NCI-H2107 treated with DMSO at 0.1 percent for 48 hours (cell line): ENCODE measurements around the gene SLC6A18.
"Not testable (repeated sequence)": the region's sequence is repeated elsewhere in the genome, so short reads cannot be mapped to it uniquely, and the experiment has no call there.

Experiments used
- DNase-seq: peaks from one replicate; lab custom pipeline; 2025; ENCODE audit not compliant: unreplicated experiment; lab: John Stamatoyannopoulos, UW

SLC6A18 gene

GRCh38 chr5:1215320-1216096 is 9.7 kb upstream of the SLC6A18 start:
- no peak for DNase-seq

GRCh38 chr5:1216211-1216917 is 8.8 kb upstream of the SLC6A18 start:
- DNase-seq = no peak

DNA sequence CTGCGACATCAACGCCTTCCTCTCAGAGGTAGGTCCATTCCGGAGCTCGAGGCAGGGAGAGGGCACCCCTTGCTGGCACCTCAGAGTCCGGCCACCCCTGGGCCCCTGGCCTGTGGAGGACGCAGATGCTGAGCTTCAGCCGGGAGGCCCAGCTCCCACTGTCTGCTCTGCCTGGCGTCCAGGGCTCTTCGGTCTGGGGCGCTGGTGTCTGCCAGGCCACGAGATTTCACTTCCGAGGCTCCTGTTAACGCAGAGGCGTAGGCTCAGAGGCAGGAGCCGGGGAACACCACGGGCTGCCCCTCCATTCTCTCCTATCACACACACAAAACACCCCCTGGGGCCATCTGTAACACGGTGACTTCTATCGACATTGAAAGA is 8.3 kb upstream of the SLC6A18 start:
- DNase-seq = no peak

- no peak for DNase-seq
These were observed 7.5 kb upstream of the SLC6A18 start for GRCh38 chr5:1217596-1218206.

GRCh38 chr5:1218351-1219080 is 6.7 kb upstream of the SLC6A18 start:
- no peak for DNase-seq

GRCh38 chr5:1219098-1219767 is 5.9 kb upstream of the SLC6A18 start:
- DNase-seq = no peak

- DNase-seq = no peak
These were observed 5.4 kb upstream of the SLC6A18 start for GRCh38 chr5:1219768-1220100.

DNA sequence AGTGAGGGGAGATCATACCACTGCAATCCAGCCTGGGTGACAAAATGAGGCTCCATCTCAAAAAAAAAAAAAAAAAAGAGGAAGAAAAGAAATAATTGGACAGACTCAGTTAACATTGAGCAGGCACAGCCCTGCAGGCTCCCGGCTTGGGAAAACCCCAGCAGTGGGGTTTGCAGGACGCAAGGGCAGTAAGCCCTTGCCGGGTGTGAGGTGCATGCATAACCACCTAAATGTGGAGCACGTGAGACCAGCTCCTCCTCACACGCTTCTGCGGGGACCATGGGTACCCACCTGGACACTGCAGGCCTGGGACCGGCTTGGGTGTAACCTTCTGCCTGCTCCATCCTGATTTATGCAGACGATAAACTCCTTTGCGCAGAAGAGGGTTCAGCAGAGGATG is 4.8 kb upstream of the SLC6A18 start:
- DNase-seq = no peak

DNA sequence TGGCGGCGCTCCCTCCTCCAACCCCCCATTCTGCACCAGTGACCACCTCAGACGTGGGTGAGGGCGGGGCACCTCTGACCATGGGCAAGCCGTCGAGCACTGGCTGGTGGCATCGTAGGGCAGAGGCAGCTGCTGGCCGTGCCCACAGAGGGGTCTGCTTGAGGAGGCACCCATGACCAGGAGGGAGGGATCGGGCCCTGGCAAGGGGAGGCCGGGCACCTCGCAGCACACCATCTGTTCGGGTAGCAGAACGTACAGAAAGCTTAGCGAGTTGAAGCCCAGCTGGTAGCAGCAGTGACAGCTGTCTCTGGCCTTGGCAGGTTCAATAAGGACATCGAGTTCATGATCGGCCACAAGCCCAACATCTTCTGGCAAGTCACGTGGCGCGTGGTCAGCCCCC is 4.3 kb upstream of the SLC6A18 start:
- no peak for DNase-seq

DNA sequence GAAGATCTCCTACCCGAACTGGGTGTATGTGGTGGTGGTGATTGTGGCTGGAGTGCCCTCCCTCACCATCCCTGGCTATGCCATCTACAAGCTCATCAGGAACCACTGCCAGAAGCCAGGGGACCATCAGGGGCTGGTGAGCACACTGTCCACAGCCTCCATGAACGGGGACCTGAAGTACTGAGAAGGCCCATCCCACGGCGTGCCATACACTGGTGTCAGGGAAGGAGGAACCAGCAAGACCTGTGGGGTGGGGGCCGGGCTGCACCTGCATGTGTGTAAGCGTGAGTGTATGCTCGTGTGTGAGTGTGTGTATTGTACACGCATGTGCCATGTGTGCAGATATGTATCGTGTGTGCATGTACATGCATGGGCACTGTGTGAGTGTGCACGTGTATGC is 3.5 kb upstream of the SLC6A18 start:
- no peak for DNase-seq

GRCh38 chr5:1222147-1222546 is 3.0 kb upstream of the SLC6A18 start:
- DNase-seq = no peak

DNA sequence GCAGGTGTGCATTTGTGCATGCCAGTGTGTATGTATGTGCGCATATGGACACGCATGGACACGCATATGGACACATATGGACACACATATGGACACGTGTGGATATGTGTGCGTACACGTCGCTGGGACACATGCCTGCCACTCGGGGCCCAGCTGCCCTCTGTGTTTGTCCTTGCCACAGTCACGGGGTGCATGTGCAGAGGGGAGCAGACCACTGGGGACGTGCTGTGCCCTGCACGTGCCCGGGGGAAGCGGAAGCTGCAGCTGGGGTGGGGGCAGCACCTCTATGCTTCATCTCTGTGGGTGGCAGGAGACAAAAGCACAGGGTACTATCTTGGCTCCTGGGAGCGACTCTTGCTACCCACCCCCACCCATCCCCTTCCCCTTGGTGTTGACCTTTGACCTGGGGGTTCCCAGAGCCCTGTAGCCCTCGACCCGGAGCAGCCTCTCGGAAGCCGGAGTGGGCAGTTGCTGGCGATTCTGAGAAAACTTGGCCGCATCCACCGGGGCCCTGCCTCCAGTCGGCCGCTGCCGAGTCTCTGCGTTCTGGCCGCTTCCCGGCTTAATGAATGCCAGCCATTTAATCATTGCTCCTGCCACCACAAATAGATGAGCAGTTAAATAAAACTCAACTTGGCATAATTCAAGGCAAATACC is 2.4 kb upstream of the SLC6A18 start:
- DNase-seq = no peak

DNA sequence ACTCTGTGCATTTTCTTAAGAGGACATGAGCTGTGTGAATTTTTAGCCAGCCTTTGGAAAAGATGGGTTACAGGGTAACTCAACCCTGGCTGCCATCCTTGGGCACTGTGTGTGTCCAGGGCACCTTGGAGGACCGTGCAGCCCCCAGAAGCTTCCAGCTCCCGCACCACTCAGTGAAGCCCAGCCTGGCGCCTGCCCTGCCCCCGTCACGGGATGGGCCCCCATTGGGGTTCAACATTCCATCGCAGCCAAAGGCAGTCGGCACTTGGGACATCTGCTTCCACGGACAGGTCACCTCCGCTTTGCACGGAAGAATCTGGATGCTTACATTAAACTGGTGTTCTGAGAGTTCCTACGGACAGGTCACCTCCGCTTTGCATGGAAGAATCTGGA is 1.9 kb upstream of the SLC6A18 start:
- DNase-seq = no peak

DNA sequence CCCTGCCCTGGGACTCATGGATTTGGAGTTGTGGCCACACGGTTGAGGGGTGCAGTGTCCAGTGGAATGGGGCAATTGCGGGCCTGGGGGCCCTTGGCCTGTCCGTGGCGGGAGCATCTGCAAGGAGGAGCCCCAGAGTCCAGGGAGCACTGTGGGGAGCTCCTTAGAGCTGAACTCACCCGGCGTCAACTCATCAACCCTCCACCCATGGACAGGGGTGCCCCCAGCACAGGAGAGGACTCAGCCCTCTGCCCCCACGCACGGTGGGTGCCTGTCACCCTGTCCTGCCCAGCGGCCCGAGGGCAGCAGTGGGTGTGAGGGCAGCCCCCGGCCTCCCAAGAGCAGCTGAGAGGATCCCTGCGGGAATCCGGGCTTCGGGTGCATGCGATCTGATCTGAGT is 550 bp upstream of the SLC6A18 start:
- DNase-seq = no peak

GRCh38 chr5:1226231-1226630 is 1.1 kb downstream of the SLC6A18 start:
- no peak for DNase-seq

DNA sequence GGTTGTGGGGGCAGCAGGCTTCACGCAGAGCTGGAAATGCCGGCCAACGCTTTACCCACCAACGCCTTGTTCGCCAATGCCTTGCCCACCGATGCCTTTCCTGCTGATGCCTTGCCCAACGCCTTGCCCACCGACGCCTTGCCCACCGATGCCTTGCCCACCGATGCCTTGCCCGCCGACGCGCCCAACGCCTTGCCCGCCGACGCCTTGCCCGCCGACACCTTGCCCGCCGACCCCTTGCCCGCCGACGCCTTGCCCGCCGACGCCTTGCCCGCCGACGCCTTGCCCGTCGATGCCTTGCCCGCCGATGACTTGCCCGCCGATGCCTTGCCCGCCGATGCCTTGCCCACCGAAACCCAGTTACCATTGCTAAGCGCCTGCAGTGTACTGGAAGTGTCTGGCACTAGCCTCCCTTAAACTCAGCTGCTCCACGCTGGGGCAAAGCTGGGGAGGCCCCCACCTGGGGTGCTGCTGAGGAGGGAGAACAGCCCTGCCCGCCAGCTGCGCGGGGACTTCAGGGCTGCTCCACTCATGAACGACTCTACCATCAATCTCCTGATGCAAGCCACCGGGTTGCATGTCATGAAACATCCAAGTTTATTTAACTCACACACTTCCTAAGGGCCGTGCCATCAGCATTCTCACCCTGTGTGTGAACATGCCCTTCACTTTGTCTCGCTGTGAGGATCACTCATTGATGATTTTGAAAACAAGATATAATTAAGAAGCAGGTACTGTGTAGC is 1.8 kb downstream of the SLC6A18 start:
- DNase-seq = no peak

- DNase-seq = peak; percentile 65
These were observed 2.5 kb downstream of the SLC6A18 start for GRCh38 chr5:1227667-1228066.

DNA sequence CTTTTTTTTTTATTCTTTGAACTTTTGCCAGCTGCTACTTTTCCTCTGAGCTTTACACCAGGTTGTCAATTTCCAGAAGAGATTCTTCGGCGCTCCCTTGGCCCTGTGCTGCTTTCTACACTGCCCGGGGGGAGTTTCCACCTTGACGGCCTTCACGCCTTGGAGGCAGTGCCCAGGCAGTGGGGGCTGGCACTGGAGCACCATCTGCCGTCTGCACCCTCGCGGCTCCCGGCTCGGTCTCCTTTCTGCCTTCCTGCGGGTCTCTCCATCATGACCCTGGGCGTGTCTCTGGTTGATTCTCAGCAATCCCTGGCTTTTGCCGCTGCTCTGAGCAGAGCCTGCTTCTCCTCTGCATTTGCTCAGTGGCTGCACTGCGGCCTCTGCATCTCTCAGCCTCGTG is 2.9 kb downstream of the SLC6A18 start:
- no peak for DNase-seq

DNA sequence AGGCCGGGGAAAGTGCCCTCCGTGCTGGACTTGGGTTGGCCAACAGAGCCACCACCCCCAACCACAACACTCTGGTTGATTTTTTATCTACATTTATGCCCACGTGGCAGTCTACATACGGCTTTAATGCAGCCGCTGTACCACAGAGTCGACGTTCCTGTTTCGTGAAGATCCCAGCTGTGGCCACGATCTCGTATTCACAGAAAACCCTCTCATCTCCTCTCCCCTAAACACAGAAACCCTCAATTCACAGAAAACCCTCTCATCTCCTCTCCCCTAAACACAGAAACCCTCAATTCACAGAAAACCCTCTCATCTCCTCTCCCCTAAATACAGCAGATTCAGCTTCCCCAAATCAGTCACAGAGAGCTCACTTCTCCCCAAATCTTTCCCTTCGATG is 3.8 kb downstream of the SLC6A18 start:
- not testable (repeated sequence) for DNase-seq

- DNase-seq = peak; percentile 48
These were observed 4.6 kb downstream of the SLC6A18 start for GRCh38 chr5:1229822-1230221.
